GM12875 (cell line): Measurements from ENCODE around the gene VILL.

Experiments
- H3K4me3 ChIP-seq: one replicate; pipeline ENCODE4 v1.5.1; 2011; ENCODE audit warnings: low read depth, low read length, control low read depth
- TF ChIP-seq, protein P1 (sequence below): IDR thresholded peaks from 2 replicates; pipeline ENCODE4 v1.5.1; 2011; ENCODE audit warnings: low read depth, mild to moderate bottlenecking, control low read depth, inconsistent platforms, low read length, moderate library complexity, borderline replicate concordance; ENCODE audit not compliant: insufficient read depth

VILL gene

DNA sequence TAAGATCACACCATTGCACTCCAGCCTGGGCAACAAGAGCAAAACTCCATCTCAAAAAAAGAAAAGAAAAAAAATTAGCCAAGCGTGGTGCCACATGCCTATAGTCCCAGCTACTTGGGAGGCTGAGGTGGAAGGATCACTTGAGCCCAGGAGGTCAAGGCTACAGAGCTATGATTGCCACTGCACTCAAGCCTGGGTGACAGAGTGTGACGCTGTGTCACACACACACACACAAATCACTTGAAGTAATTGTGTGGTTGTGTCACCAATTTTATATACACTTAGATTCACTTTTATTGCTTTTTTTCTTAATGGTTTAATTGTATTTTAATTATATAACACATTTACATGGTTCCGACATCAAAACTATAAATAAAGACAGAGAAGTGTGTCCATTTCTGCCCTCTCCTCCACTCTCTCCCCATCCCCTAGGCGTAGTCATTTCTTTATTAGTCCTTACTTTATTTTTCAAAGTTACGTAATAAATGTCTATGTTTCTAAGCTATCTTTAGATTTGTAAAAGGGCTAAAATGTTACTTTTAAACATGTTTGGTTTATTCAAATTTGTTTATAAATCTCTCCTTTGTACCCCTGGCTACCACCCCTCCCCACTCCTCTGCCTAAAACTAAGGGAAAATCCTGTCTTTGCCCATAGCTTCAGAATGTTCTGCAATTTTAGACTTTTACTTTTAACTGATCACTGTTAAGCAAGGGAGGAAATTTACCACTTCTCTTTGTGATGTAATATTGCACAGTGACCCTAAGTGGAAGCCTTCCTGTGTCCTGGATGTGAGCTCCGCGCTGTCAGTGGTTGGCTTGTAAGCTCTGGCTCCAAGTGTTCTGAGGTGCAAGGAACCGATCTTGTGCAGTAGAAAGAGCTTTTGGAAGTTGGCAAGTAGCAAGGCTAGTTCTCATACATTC lies 10.8 kb upstream of the VILL start:
- TF ChIP-seq, protein P1, sequence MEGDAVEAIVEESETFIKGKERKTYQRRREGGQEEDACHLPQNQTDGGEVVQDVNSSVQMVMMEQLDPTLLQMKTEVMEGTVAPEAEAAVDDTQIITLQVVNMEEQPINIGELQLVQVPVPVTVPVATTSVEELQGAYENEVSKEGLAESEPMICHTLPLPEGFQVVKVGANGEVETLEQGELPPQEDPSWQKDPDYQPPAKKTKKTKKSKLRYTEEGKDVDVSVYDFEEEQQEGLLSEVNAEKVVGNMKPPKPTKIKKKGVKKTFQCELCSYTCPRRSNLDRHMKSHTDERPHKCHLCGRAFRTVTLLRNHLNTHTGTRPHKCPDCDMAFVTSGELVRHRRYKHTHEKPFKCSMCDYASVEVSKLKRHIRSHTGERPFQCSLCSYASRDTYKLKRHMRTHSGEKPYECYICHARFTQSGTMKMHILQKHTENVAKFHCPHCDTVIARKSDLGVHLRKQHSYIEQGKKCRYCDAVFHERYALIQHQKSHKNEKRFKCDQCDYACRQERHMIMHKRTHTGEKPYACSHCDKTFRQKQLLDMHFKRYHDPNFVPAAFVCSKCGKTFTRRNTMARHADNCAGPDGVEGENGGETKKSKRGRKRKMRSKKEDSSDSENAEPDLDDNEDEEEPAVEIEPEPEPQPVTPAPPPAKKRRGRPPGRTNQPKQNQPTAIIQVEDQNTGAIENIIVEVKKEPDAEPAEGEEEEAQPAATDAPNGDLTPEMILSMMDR: no peak
- no peak overlapping the region for H3K4me3 ChIP-seq

DNA sequence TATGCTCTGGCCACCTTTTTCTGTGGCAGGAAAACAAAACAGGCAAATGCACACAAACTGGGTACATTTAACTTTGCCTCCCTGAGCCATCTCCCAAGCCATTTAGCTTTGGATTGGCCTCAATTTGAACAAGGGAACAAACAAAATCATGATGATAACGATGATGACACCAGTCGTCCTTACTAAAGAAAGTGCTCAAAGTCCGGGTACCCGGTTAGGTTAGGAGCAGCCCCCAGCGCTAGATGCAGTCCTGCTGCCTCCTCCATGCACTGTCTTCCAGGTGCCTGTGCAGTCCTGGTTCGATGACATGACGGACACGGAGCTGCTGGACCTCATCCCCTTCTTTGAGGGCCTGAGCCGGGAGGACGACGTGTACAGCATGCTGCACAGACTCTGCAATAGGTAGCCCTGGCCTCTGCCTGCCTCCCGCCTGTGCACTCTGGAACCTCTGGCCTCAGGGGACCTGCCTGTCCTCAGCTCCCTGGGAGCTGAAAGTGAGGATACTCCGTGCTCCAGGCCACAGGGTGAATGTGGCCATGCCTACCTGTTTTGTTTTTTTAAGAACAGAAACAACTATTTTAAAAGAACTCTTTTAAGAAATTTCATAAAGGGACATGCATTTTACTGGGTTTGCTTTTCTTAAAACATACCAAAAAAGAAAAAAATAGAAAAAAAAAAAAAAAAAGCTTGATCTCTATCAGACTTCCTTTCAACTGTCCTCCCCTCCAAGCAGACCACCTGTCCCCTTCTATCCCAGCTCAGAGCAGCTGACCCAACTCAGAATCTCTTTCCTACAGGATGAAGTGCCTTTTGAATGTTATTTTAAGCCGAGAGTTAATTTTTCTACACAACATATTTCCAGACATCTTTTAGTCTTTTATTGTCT lies 9.9 kb upstream of the VILL start:
- TF ChIP-seq, protein P1: no peak

DNA sequence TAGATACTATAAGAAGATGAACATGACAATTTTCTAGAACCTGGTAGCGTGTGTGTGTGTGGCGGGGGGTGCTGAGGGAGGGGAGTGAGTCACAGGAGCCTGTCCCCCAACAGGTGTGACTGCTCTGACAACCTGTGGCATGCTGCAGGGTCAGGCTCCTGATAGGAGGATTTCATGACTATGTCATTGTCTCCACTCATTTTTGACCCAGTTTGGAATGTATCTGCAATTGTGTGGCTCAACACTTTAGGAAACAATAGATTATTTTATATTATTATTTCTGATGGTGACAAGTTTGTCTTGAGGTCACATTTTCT lies 9.3 kb upstream of the VILL start:
- TF ChIP-seq, protein P1: no peak
- H3K4me3 ChIP-seq: no peak overlapping the region

More for the DNA sequence above, 9.9 kb upstream of the VILL start:
- no peak overlapping the region for H3K4me3 ChIP-seq

DNA sequence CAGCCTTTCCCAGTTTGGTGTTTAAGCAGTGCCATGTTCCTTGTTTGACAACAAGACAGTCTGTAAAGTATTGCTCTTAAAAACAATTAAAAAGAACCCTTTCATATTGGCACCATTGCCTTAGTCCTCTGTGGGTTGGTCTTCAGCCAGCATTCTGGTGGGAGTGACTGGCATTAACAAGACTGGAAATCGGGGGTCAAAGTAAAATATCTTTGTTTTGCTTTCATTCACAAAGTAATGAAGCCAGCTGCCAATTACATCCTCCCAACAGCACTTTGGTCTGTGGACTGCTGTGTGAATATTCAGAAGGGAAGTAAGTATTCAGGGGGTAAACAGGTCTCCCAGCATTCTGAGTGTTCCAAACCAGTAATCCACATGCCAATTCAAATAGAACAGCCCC lies 8.3 kb upstream of the VILL start:
- no peak overlapping the region for H3K4me3 ChIP-seq
- TF ChIP-seq, protein P1: no peak

DNA sequence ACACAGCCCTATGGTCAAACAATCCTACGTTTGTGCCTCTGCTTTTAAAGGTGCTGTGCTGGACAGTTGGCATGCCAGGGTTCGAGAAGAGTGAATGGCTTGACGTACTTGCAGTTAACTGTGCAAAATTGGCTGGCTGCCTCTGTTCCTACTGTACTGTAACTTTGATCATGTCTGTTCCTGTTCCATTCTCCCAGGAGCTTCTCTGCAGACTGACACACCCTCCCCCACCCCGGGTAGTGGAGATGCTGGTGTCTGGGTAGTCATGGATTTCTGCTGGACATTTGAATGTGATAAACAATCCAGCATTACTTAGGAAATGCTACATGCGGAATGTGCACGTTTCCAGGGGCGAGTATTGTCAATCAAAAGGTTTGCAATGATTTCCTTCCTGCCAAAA lies 6.5 kb upstream of the VILL start:
- TF ChIP-seq, protein P1: no peak
- H3K4me3 ChIP-seq: no peak overlapping the region

DNA sequence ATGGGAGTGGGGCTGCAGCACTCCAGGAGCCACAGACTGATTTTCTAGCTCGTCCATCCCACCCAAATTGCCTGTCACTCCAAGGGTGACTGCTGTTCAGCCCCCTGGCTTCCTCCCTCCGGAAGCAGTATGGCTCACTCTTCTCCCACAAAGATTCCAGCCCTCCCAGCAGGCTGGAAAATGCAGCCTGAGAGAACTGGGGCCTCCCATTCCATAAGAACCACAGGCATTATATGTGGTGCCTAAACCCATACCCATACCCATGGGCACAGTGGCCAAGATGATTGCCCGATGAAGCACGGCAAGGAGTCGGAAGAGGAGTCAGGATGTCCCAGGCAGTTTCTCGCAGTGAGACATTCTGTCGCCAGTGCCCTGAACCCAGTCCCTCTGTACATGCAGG lies 6.0 kb upstream of the VILL start:
- TF ChIP-seq, protein P1: no peak

More for the DNA sequence above, 6.0 kb upstream of the VILL start:
- no peak overlapping the region for H3K4me3 ChIP-seq
